RWPE2 (cell line): ENCODE results near the gene KATNAL1.

Experiments
- ATAC-seq: fragments of 200-7000 bp; cut with Tn5 transposase; 3 replicates; pipeline ENCODE4 v1.9.1; 2021; ENCODE audit warnings: low read depth
- DNase-seq: peaks from one replicate; pipeline ENCODE4 v3.0.0-alpha.2; 2020; ENCODE audit warnings: low spot score
- H3K27ac ChIP-seq: fragments of 450-650 bp; 2 replicates; pipeline ENCODE4 v1.5.1; 2017; ENCODE audit warnings: mild to moderate bottlenecking; ENCODE audit not compliant: poor library complexity, severe bottlenecking
- H3K27me3 ChIP-seq: fragments of 250-450 bp; sonication (Bioruptor Pico); 2 replicates; pipeline ENCODE4 v1.5.1; 2021; ENCODE audit warnings: mild to moderate bottlenecking, moderate library complexity; ENCODE audit not compliant: insufficient read depth, poor library complexity, severe bottlenecking
- H3K36me3 ChIP-seq: fragments of 250-450 bp; sonication (Bioruptor Pico); 2 replicates; pipeline ENCODE4 v1.5.1; 2020; ENCODE audit warnings: low read depth, mild to moderate bottlenecking, moderate library complexity
- H3K4me1 ChIP-seq: fragments of 250-450 bp; sonication (Bioruptor Pico); 2 replicates; pipeline ENCODE4 v1.5.1; 2021; ENCODE audit warnings: mild to moderate bottlenecking, moderate library complexity; ENCODE audit not compliant: insufficient read depth, poor library complexity, severe bottlenecking
- H3K4me3 ChIP-seq: fragments of 250-450 bp; sonication (Bioruptor Pico); 2 replicates; pipeline ENCODE4 v1.5.1; 2021; ENCODE audit warnings: mild to moderate bottlenecking, moderate library complexity; ENCODE audit not compliant: severe bottlenecking
- H3K9me3 ChIP-seq: fragments of 250-450 bp; sonication (Bioruptor Pico); 2 replicates; pipeline ENCODE4 v1.5.1; 2021; ENCODE audit warnings: mild to moderate bottlenecking, moderate library complexity; ENCODE audit not compliant: severe bottlenecking
- CTCF ChIP-seq: fragments of 450-650 bp; IDR thresholded peaks from one replicate; pipeline ENCODE4 v1.5.1; 2017; ENCODE audit warnings: mild to moderate bottlenecking, moderate library complexity; ENCODE audit not compliant: poor library complexity, severe bottlenecking

KATNAL1 gene

GRCh38 chr13:30156270-30156669 is 151.1 kb downstream of the KATNAL1 start:
- Histone ChIP-seq H3K27ac (no peak overlapping the region), H3K4me3 (no peak overlapping the region), H3K36me3 (no peaks in the 10 kb centered on the region), H3K9me3 (no peaks in the 10 kb centered on the region), H3K4me1 (peaks cover 3% of the 10 kb centered on the region), H3K27me3 (no peaks in the 10 kb centered on the region)
- ATAC-seq = no peak
- no peak for DNase-seq
- TF ChIP-seq CTCF = no peak

GRCh38 chr13:30154931-30155330 is 152.4 kb downstream of the KATNAL1 start:
- Histone ChIP-seq H3K4me1 (peaks cover 3% of the 10 kb centered on the region), H3K27ac (no peak overlapping the region), H3K9me3 (no peaks in the 10 kb centered on the region), H3K36me3 (no peaks in the 10 kb centered on the region), H3K27me3 (no peaks in the 10 kb centered on the region), H3K4me3 (no peak overlapping the region)
- TF ChIP-seq CTCF = no peak
- no peak for DNase-seq
- ATAC-seq = no peak

GRCh38 chr13:30154531-30154930 is 152.8 kb downstream of the KATNAL1 start:
- TF ChIP-seq CTCF = no peak
- no peak for ATAC-seq
- Histone ChIP-seq H3K36me3 (no peaks in the 10 kb centered on the region), H3K27me3 (no peaks in the 10 kb centered on the region), H3K4me3 (no peak overlapping the region), H3K27ac (no peak overlapping the region), H3K4me1 (no peaks in the 10 kb centered on the region), H3K9me3 (no peaks in the 10 kb centered on the region)
- DNase-seq = no peak

GRCh38 chr13:30153545-30154426 is 153.6 kb downstream of the KATNAL1 start:
- DNase-seq (no peak), ATAC-seq (no peak; the same call in 2 of the 3 replicates)
- H3K36me3 ChIP-seq = no peaks in the 10 kb centered on the region
- H3K4me3 ChIP-seq = no peak overlapping the region
- TF ChIP-seq CTCF = no peak
- H3K27me3 ChIP-seq = no peaks in the 10 kb centered on the region
- no peaks in the 10 kb centered on the region for H3K9me3 ChIP-seq
- H3K27ac ChIP-seq = no peak overlapping the region
- H3K4me1 ChIP-seq = no peaks in the 10 kb centered on the region
